Ureter (tissue), 1 donor: ENCODE results near the gene EHF. TPM values are rescaled to one million over a fixed set of nuclear protein-coding genes. Genes with fewer than 3 reads are reported as not detected.

Experiments
- DNase-seq: peaks from one replicate; pipeline ENCODE4 v3.0.0-alpha.2; 2020; ENCODE audit warnings: low spot score
- total RNA-seq: library from RNA; stranded (reverse); gene quantifications from one replicate; pipeline ENCODE4 v1.2.4, GENCODE V29; 2023
- donor health status: DM: yes; HTN: yes; CAD: no.

The EHF gene
- total RNA-seq, 1 donor from 2014 or later: 309 TPM

DNA sequence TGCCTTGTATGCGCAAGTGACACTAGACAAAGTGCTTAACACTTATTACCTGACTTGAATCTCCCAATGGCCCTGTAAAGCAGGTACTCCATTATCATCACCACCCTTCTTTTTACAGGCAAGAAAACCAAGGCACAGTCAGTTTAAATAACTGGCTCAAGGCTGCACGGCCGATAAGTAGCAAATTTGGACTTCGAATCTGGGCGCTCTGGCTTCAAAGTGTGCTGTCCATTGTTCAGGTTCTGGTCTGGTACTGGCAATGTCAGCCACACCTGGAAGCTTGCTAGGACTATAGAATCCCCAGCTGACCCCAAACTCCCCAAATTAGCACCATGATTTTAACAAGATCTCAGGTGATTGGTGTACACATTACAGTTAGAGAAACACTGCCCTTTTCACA is 19.3 kb upstream of the EHF start:
- DNase-seq: no peak

DNA sequence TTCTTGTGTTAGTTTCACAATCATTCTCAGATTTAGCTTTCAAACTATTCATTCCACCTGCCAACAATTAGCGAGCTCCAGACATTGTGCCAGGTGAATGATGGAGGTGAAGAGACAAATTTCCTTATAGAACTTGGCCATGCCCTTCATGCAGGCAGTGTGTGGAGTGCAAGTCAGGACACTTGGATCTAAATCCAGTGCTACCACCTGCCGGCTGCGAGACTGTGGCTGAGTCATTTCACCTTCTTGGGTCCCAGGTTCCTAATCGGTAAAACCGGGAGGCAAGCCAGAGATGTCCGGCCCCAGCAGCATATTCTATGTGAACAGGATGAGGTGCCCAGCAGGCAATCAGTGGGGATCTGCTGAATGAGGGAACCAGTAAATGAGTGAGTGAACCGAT is 18.6 kb upstream of the EHF start:
- DNase-seq: no peak

DNA sequence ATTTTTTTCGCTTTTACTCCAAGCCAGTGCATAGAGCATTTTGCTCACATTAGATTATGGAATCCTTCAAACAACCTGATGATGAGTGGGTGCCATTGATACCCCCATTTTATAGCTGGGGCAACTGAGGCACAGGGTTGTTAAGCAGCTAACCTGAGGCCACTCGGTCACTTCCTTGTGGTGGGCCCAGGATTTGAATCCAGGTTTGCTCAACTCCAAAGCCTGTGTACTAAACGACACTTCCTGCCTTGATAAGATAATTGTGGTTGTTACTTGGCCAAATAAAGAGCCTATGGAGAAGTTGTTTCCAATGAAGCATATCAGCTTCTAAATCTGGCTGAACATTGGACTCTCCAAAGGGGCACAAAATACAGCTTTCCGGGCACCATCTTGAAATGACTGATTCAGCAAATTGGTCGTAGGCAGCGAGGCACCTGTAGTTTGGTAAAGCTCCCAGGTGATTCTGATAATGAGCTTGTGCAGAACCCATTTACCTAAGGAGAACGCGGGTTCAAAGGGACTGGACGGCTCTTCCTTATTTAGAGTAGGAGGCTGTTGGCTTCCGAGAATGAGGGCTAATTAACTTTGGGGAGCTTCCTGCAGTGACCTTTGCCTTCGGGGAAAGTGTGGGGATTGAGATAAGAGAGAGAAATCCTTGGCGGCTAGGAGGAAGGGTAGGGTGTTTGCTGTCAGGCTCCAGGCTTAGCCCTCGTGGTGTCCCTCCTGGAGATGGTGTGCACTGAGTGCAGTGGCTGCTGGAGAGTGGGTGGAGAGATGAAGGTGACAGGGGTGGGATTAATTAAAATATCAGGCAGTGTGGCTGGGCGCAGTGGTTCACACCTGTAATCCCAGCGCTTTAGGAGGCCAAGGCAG is 17.5 kb upstream of the EHF start:
- DNase-seq: no peak

DNA sequence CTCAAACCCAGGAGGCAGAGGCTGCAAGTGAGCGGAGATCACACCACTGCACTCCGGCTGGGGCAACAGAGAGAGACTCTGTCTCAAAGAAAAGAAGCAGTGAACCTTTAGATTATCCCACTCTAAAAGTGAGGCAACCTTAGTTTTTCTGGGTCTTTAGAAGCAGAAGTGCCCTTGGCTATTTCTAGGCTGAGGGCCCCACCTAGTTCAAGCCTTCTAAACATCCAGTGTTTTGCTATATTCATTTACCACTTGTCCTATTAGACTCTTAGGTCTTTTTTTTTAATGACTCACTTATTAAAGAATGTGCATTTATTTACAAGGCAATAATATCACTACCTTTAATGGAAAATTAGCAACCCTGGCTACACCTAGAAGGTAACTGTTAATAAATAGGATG is 16.7 kb upstream of the EHF start:
- no peak for DNase-seq

DNA sequence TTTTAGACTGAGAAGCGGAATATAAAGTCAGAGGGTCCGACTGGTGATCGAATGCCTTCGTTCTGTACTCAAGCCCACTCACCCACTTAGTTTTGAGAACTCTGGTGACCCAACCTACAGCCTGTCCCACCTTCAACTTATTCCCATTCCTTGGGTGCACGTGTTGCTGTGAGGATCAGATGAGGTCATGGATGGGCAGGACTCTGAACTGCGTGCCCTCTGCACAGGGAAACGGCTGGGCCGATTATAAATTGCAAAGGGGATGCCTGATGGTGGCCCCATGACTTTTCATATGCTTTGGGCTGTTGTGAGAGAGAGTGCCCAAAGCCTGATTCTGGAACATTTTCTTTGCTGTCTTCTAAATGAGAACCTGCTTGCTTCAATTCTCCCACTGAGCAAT is 16.0 kb upstream of the EHF start:
- DNase-seq: no peak

DNA sequence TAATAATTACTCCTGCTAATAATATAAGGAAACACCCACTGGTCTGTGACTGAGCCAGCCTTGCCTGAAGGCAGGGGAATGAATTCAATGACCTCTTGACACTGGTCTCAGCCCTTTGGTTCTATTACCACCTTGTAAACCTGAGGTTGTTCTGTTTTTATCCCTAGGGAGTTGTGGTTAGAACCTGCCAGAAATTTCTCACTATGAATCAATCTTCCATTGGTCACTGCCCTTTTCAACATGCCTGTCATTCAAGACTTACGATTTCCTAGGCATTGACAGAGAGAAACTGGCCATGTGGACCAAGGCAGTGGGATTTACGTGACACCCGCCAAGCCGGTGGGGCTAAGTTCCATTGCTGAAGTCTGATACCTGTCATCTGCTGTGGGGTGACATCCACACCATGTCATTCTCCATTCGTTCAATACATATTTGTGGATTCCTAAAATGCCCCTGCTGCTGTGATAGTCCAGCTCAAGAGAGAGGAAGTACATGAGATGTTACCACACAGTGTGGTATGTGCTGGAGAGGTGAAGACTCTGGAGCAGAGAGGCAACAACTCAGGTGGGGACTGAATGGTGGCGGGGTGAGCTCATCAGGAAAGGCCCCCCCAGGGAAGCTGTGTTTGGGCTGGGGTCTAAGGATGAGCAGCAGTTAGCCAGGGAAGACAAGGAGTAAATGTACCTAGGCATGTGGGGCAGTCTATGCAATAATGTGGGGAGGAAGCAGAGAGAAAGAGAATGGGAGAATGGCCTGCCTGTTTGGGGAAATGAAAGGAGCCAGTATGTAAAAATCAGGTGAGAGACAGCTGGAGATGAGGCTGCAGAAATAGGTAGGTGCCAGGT is 15.2 kb upstream of the EHF start:
- no peak for DNase-seq

DNA sequence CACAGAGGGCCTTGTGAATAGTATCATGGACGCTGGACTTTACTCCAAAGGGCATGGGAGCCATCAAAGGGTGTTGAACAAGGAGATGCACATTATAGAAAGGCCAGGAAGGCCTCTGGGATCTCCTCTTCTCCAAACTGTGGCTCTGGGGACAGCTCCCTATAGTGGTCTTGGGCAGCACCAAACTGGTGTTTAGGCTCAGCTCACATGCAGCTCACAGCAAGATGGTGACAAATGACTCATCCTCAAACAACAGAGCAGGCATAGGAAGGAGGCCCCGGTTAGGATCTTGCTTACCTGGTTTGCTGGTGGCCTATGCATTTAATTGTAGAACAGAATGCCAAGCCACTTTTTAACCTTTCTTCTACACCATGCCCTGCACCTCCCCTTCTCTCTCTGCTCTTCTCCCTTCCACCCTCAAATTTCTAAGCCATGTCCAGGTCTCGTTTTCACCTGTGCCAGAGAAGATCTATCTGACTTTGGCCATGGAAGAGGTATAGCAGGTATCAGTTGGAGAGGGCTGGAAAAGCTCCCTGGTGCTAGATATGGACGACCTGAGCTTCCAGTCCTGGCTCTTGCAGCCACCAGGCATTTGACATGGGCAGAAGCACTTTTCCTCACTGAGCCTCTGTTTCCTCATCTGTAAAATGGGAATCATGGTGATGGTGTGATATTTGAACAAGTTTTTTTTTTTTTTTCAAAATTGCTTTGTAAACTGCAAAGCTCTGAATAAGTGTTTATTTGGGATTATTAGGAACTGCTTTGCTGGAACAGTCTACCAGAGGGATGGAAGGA is 14.4 kb upstream of the EHF start:
- DNase-seq: no peak

DNA sequence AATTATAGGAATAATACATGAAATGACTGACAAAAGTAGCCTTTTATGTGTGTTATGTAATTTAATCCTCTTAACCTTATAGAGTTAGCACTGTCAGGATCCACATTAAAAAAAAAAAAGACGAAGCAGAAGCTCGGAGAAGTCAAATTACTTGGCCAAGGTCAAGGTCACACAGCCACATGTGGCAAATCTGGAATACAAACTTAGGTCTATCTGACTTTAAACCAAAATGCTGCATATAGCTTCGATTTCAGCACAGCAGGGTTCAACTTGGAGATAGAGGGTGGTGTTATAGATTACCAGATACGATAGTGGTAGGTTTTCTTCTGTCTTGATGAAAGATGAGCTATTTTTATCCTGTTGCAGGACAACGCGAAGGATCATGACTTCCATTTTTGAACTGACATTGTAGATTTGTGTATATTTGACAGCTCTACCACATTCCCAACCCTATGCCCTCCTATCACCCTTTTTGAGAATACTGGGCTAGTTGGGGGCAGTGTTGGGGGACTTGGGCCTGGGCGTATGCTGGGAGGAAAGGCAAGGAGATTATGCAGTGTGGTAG is 11.6 kb upstream of the EHF start:
- no peak for DNase-seq

DNA sequence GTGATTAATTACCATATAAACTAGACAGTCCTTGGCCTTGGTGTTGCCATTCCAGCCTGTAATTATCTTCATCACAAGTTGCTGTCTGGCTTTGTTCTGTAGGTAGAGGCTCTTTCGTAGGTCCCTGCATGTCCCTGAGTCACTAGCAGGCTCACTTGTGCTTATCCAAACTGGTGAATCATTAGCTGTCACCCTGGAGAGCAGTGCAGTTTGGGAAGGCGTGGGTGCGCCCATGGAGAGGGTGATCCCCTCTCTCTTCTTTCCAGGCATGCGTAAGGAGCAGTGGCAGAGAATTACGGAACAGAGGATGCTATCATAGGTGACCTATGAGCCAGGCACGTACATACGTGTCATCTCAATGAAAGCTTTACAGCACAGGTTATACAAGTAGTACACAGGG is 11.0 kb upstream of the EHF start:
- DNase-seq: no peak

DNA sequence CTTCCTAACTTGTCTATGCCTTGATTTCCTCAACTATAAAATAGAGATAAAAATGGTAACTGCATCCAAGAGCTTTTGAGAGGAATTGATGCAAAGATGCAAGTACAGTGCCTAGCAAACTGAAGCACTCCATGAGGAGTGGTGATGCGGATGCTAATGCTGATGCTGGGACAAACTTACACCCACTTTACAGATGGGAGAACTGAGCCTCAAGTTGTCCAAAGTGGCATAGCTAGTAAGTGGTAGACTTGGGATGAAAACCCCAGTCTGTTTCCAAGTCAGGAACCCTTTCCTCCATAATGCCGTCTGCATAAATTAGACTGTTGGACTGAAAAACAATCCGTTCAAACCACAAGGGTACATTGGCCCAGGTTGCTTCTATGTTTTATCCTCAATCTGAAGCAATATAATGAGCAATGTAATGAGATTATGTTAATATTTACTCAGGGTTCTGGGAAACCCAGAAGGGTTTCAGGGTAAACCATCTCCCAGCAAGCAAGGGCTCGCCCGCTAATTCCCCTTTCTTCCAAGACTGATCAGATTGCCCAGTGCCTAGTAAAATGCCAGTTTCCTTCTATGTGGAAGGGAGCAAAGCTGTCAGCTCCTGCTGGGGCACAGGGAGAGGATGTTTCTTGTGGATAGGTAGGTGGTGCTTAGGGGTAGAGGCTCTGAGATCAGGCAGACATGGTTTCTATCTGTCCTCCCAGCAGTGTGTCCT is 10.4 kb upstream of the EHF start:
- no peak for DNase-seq

DNA sequence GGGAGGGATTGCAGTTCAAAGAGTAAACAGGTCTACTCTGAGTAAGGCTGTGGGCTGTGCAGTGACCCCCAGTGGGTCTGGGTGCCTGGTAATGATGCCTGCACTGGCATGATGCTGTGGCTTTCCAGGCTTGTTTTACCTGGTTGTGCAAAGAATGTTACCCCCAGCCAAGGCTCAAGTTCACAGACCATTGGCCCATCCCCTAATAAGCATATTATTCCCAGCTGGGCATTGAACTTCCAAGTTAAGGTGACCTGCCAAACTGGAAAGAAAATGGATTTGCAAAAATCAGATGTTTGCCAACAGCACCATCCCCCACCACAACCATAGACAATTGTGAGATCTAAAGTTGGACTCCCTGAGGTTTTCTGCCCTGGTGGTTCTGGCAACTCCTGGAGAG is 7.9 kb upstream of the EHF start:
- no peak for DNase-seq

DNA sequence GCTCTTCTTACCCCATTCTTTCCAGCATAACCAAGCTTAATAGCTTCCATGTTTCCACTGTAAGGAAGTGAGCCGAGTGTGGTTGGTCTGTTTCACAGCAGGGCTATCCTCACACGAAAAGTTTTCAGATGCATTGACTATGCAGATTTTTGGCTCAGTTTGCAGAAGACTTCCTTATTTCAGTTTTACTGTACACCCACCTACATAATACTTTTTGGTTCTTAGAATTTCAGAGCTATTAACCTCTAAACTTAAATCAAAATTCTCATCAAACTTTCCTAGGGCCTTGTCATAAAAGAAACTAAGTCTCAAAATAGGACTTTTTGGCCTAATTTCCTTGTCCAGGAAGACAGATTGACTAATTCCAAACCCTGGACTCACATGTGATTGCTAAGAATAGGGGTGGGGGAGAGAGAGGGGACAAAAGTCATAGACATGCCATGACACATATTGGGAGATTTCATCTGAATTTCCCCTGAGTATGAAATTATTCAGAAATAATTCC is 7.3 kb upstream of the EHF start:
- no peak for DNase-seq

DNA sequence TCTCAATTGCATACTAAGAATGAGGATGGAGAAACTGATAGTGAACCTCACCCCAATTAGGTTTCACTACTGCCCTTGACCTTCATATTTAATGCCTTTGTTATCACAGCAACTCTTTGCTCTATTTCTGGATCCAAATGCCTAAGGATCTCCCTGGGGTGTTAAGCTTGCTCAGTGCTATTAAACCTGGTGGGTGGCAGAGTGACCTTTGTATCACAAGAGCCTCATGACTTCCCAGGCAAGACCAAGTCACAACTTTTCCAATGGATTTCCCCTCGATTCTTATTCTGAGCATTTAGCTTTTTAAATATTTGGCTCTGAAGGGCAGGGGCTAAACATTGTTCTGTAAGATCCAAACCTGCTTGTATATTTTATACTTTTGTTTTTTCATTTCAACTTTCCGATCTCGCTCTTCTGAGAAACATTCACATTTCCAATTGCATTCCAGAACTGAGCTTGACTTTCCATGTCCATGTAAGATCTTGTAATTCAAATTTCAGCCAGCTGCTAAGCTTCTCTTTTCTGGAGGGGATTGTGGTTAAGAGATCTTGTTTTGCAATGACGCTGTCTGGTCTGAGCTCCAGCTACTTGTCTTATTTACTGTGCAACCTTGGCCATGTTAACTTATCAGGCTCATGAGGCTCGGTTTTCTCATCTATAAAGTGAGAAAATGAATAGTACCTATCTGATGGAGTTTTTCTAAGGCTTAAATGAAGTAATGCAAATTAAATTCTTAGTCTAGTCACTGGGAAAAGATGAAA is 6.4 kb upstream of the EHF start:
- no peak for DNase-seq

DNA sequence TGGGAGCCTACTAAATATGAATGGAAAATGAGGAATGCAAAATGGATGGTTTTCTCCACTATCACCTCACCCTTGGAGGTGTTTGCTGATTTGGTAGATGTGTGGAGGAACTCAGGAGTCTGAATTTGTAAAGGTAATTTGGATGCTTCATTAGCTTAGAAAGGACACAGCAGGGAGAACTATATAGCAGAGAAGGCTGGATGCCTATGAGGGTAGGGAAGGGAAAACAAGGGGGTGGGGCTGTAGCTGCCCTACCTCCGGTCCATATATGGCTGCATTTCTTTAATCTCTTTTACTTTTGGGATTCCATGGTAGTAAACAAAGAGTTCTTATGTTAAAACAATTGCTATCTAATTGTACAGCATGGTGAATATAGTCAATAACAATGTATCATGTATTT is 4.8 kb upstream of the EHF start:
- DNase-seq: no peak

DNA sequence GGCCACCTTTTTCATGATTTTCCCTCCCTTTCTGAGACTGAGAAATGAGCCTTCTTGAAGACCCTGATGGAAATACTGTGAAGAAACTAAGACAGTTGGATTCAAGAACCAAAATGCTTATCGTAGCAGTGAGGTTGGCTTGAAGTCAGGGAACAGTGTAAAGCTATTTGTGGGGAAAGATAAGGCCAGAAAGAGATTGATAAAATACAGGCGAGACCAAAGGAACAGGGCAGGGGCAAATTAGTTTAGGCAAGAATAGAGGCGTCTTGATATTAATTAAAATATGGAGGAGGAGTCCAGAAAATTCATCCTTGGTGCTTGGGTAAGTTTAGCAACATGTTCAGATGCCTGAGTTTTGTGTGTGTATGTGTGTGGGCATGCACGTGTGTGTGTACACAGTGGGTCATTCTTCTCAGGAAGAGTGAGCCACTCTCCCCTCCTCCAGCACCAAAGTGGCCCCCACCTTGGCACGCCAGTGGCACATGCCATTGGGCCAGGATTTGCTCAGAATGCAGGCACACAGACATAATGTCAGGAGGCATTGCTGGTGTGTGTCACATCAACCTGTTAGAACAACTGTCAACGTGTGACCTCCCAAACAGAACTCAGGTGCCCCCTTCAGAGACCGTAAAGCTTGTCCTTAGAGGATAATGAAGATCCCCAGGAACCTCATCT is 3.9 kb upstream of the EHF start:
- DNase-seq: no peak

DNA sequence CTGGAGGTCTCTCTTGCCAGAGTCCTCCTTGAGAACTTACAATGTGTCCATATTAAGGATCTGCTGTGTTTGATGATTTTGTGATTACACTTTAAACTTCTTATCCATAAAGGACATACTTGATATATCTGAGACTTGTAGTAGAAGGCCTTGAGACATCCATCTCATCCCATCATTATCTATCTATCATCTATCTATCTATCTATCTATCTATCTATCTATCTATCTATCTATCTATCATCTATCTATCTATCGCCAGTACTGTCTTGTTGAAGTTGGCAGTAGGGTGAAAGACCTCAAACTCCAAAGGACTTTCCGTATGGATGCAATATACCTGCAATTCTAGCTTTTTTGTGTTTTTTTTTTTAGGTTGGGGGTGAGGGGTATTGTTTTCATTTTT is 2.5 kb upstream of the EHF start:
- no peak for DNase-seq

DNA sequence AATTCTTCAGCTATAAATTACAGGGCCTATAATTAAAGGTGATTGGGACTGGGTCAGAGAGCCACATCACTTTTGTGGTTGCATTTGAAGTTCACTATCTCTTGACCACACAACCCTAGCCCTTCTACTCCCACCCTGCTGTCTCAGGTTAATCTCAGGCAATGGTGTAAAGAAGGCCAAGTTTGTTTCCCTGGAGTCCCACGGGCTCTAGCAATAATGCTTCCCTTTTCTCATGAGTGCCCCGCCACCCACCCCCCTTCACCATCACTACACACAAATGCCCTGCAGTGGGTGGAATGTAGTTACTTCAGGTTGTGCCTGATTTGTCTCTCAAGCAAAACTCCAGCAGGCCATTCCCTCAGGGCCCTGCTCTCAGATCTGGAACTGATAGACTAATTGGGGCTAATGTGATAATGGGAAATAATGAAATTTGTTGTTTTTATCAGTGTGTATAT is 1.8 kb upstream of the EHF start:
- no peak for DNase-seq

DNA sequence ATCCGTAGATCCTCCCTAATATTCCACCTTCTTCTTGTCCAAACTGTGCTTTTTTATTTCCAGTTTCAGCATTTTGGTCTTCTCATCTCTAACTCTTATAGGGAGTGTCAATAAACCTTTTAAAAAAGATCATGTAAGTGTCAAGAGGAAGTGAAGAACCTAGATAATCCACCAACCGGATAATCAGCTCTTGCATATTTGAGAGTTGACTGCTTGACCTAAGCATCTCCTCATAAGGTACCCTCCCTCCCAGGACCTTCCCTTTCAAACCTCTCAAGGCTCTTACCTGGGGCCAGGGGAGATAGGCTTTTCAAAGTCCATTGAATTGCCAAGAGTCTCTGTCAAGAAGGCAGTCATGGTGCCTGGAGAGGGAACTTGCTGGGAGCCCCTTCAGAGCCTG is 691 bp upstream of the EHF start:
- DNase-seq: no peak

DNA sequence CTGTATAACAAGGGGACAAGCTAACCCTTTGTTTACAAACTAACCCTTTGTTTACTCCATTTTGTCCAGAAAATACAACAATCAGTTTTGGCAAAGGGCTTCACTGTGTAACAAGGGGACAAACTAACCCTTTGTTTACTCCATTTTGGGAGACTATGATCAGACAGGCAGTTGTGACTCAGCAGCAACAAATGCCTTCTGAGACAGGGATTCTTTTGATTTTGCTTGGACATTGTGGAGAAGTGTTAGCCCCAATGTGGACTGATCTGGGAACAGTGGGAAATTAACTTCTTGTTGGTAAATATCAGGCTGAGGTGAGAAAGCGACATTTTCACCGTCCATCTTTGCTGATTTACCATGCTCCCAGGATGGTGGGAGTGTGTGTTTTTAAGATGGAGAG is 983 bp downstream of the EHF start:
- no peak for DNase-seq

DNA sequence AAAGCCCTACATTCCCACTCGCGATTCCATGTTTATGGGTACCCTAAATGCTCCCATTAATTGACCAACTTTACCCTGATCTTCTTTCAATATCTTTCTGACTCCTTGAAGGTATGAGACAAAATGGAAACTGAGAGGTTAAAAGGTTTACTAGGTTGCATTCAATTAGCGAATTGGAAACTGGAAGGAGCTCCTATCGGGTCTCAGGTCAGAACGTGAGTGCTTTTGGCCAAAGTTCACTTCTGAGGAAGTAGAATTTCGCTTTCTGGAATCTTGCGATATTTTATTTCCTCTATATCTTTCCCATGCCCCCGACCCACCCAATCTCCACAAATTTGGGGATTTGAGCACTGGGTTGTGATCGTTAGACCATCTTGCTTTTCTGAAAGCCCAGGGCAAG is 2.6 kb downstream of the EHF start:
- no peak for DNase-seq
